Thyroid gland (tissue), 4 donors: Measurements from ENCODE around the gene OGFR. TPM values are rescaled to one million over a fixed set of nuclear protein-coding genes. Genes with fewer than 3 reads are reported as not detected.
A peak's percentile ranks its signal among the peaks of the same experiment; 100 is the strongest.

ENCODE experiments used
- DNase-seq, 2 donors: peaks; one replicate each; pipeline ENCODE4 v3.0.0-alpha.2; 2019
- H3K27ac ChIP-seq, 3 donors: fragments of 200-600 bp; sonication (generic); 1 replicate in 2 of 3; 2 replicates in 1 of 3; pipeline ENCODE4 v1.5.1; 2016 to 2019; ENCODE audit warnings: mild to moderate bottlenecking in 1 of 3, moderate library complexity in 1 of 3
- H3K27me3 ChIP-seq: fragments of 200-600 bp; sonication (generic); one replicate; pipeline ENCODE4 v1.5.1; 2019
- H3K36me3 ChIP-seq, 2 donors: fragments of 200-600 bp; sonication (generic); one replicate each; pipeline ENCODE4 v1.5.1; 2016 to 2019
- H3K4me1 ChIP-seq, 2 donors: fragments of 200-600 bp; sonication (generic); one replicate each; pipeline ENCODE4 v1.5.1; 2017 to 2019
- H3K4me3 ChIP-seq, 3 donors: fragments of 200-600 bp; sonication (generic); replicated peaks in 1 of 3; 1 replicate in 2 of 3; 2 replicates in 1 of 3; pipeline ENCODE4 v1.5.1; 2016; ENCODE audit warnings: mild to moderate bottlenecking in 1 of 3
- H3K9me3 ChIP-seq: fragments of 200-600 bp; sonication (generic); one replicate; pipeline ENCODE4 v1.5.1; 2017
- POLR2A ChIP-seq, 2 donors: fragments of 450-650 bp; IDR thresholded peaks; one replicate each; pipeline ENCODE4 v1.6.1; 2017; ENCODE audit warnings: antibody characterized with exemption in 2 of 2, mild to moderate bottlenecking in 2 of 2, moderate library complexity in 1 of 2
- WGBS, 2 donors: methylation state at CpG; one replicate each; pipeline ENCODE4 v1.1.5; 2017; 5-methylcytosine and 5-hydroxymethylcytosine counted together
- intact Hi-C: fragments of 100-400 bp; cut with DNase I; formaldehyde crosslinking; loops from one replicate; pipeline ENCODE4 v1.15.1; 2023
- total RNA-seq, 4 donors: library from RNA; depleted of rRNA; stranded (reverse); fragments of >200 nt; gene quantifications; one replicate each; pipeline ENCODE4 v1.2.3, GENCODE V29; 2016
- TF ChIP-seq, protein P1 (sequence below), 6 experiments: fragments of 200-600 bp in 3 of 6; fragments of 450-650 bp in 3 of 6; sonication (generic) in 3 of 6; IDR thresholded peaks; one replicate each; pipeline ENCODE4 v1.5.1; 2016 to 2019; ENCODE audit warnings: antibody characterized with exemption in 6 of 6, mild to moderate bottlenecking in 2 of 6, inconsistent platforms in 1 of 6, moderate library complexity in 1 of 6

OGFR gene
- total RNA-seq, 4 donors from 2014 or later: 50.0 to 67.6 (median 63.7) TPM

DNA sequence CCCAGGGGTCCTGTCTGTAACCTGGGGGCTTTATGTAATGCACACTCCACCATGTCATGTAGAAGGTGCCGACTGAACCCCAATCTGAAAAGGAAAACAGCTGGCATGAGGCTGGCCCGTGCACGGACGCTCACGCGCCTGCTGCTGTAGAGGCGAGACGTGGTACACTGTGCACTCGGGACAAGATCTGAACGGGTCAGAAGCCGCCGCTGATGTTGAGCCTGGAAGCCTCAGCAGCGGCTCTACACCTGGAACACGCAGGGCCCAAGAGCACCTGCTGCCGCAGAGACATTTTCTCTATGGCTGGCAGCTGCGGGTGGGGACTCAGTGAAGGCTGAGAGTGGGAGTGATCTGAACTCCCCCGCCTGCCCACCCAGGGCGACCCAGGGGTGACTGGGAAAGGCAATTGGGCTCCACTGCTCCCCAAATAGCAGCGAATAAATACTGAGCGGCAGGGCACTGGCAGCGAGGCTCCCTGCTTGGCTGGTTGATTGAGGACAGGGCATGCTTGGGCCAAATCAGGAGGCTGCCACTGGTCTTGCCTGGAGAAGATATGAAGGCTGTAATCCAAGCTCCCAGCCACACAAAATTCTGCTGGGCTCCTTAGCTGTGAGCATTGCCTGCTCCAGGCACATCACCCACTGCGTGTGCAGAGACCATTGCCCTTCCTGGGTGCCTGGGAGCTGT lies 2.5 kb upstream of the OGFR start:
- TF ChIP-seq, protein P1, sequence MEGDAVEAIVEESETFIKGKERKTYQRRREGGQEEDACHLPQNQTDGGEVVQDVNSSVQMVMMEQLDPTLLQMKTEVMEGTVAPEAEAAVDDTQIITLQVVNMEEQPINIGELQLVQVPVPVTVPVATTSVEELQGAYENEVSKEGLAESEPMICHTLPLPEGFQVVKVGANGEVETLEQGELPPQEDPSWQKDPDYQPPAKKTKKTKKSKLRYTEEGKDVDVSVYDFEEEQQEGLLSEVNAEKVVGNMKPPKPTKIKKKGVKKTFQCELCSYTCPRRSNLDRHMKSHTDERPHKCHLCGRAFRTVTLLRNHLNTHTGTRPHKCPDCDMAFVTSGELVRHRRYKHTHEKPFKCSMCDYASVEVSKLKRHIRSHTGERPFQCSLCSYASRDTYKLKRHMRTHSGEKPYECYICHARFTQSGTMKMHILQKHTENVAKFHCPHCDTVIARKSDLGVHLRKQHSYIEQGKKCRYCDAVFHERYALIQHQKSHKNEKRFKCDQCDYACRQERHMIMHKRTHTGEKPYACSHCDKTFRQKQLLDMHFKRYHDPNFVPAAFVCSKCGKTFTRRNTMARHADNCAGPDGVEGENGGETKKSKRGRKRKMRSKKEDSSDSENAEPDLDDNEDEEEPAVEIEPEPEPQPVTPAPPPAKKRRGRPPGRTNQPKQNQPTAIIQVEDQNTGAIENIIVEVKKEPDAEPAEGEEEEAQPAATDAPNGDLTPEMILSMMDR (IDR thresholded peaks at IDR 0.05): no peak
- TF ChIP-seq POLR2A (IDR thresholded peaks at IDR 0.05): peak in 1 of 2 donors; percentile 10
- Histone ChIP-seq H3K4me1 (peaks cover 9 to 20% of the 10 kb centered on the region in 2 donors), H3K4me3 (no peak overlapping the region), H3K27me3 (no peaks in the 10 kb centered on the region), H3K27ac (no peak overlapping the region), H3K36me3 (peaks cover 17 to 19% of the 10 kb centered on the region in 2 donors), H3K9me3 (no peaks in the 10 kb centered on the region)
- DNase-seq: peak in 1 of 2 donors; percentile 54
- WGBS, 2 donors: 83 to 86% methylated on average over 21 of the region's 22 CpGs
- intact Hi-C loops: no loop called here

DNA sequence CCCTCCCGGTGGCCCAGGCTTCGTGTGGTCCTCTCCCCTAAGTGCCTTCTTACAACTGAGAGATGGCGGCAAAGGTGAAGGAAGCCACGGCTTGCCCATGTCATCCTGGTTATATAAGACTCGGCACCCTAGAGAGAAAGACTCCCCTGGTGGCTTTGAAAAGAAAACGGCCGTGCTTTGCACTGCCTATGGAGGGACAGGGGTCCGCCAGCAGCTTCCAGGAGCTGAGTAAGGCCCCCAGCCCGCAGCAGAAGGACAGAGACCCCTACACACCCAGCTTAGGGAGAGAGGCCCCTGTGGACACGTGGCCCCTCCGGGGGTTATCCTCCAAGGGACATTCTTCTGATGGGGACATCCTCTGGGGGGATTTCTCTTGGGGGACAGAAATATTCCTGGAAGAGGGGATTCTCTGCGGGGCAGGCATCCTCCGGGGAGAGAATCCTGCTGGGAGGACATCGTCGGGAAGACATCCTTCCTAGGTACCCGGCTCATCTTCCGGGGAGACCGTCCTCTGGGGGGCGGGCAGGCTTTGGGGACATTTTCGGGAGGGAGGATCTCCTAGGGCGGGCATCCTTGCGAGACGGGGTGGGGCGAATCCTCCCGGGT lies 511 bp upstream of the OGFR start:
- no peaks in the 10 kb centered on the region for H3K27me3 ChIP-seq
- no peaks in the 10 kb centered on the region for H3K9me3 ChIP-seq
- peak overlapping the region in 1 of 3 donors; percentile 96 for H3K4me3 ChIP-seq
- H3K27ac ChIP-seq: peak overlapping the region; percentile 50 to 91 (median 81)
- DNase-seq: no peak
- intact Hi-C loops: no loop called here
- TF ChIP-seq POLR2A (IDR thresholded peaks at IDR 0.05): no peak
- TF ChIP-seq, protein P1 (IDR thresholded peaks at IDR 0.05): no peak
- WGBS, 2 donors: 37 to 38% methylated on average over 14 to 15 of the region's 25 CpGs
- H3K36me3 ChIP-seq: peaks cover 23 to 30% of the 10 kb centered on the region in 2 donors
- H3K4me1 ChIP-seq: peaks cover 8 to 23% of the 10 kb centered on the region in 2 donors

DNA sequence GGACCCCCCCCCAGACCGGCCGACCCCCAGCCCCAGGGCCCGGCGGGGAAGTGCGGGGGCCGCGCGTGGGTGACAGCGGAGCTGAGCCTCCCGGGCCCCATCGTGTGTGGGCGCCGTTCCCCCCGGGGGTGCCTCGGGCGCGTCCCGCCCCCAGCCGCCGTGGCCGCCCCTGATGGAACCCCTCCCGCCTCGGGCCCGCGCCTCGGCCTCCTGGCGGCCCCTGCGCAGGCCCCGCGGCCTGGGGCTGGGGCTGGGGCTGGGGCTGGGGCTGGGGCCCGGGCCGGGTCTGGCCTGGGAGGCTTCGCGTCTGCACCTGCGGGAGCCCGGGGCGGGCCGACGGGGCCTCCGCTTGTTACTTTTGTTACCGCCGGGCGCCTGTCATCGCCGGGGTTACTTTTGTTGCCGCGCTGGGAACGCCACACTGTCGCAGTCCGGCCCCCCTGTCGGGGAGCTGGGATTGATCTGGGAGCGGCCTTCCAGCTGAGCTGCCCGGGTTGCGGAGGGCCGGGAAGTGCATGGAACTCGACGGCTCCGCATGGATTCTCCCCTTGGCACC lies 598 bp downstream of the OGFR start:
- peaks cover 8 to 23% of the 10 kb centered on the region in 2 donors for H3K4me1 ChIP-seq
- no peaks in the 10 kb centered on the region for H3K9me3 ChIP-seq
- H3K27ac ChIP-seq: peak overlapping the region; percentile 81 to 91 (median 81)
- peak in 1 of 2 donors; percentile 66 for DNase-seq
- peak overlapping the region; percentile 31 to 98 (median 96) for H3K4me3 ChIP-seq
- intact Hi-C loops: loop anchor here (5.0 kb wide), 1 partner anchor 138 kb away; no protein-coding TSS in a partner anchor
- TF ChIP-seq POLR2A (IDR thresholded peaks at IDR 0.05): peak in 1 of 2 donors; percentile 30
- TF ChIP-seq, protein P1 (IDR thresholded peaks at IDR 0.05): no peak
- H3K27me3 ChIP-seq: no peaks in the 10 kb centered on the region
- H3K36me3 ChIP-seq: peaks cover 26 to 30% of the 10 kb centered on the region in 2 donors
- WGBS, 2 donors: 0% methylated on average over 3 of the region's 58 CpGs; no CpG with 5 or more reads in 1 of the 2 donors

DNA sequence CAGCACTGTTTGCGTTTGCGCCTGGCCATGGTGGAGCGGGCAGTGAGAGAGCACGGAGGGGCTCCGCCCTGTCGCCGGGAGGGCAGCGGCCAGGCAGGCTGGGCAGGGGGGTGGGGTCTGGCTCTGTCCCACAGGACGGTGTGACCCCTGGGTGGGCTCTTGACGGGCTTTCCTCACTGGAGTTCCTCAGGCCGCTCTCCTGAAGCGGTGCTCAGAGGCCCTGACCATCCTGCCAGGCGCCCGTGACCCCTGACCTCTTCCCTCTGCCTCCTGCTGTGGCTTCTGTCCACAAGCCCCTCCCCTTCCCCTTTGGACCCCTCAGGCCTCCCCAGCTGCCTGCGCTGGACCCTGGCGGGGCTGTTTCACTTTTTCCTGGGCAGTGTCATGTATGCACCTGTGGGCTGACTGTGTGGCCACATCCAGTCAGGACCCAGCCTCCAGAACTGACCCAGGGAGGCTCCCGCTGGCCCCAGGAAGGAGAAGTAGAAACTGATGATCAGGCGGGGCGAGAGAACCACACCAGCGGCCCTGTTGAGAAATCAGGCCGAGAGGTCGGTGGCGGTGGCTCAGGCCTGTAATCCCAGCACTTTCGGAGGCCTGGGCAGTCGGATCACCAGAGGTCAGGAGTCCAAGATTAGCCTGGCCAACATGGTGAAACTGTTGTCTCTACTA lies 1.2 kb downstream of the OGFR start:
- DNase-seq: peak in 1 of 2 donors; percentile 73
- peak overlapping the region; percentile 31 to 98 (median 96) for H3K4me3 ChIP-seq
- H3K4me1 ChIP-seq: peaks cover 8 to 23% of the 10 kb centered on the region in 2 donors
- peak overlapping the region; percentile 19 to 91 (median 40) for H3K27ac ChIP-seq
- peaks cover 31% of the 10 kb centered on the region in 2 donors for H3K36me3 ChIP-seq
- intact Hi-C loops: loop anchor here (2.0 to 5.0 kb wide), 2 partner anchors 55 to 139 kb away; partner anchors contain the start of gene TCFL5
- no peaks in the 10 kb centered on the region for H3K27me3 ChIP-seq
- TF ChIP-seq, protein P1 (IDR thresholded peaks at IDR 0.05): no peak
- no peak for TF ChIP-seq POLR2A (IDR thresholded peaks at IDR 0.05)
- no peaks in the 10 kb centered on the region for H3K9me3 ChIP-seq
- 58 to 70% methylated on average over 16 of the region's 25 CpGs for WGBS, 2 donors
